GM11168 (cell line): ENCODE measurements around the gene SPINK7.

Experiments
- in situ Hi-C: fragments of 300-500 bp; cut with MboI; formaldehyde crosslinking; loops from one replicate; pipeline ENCODE4 v1.12.0; 2022; ENCODE audit warnings: low sequenced_read_pairs; ENCODE audit not compliant: unreplicated experiment

Gene SPINK7

DNA sequence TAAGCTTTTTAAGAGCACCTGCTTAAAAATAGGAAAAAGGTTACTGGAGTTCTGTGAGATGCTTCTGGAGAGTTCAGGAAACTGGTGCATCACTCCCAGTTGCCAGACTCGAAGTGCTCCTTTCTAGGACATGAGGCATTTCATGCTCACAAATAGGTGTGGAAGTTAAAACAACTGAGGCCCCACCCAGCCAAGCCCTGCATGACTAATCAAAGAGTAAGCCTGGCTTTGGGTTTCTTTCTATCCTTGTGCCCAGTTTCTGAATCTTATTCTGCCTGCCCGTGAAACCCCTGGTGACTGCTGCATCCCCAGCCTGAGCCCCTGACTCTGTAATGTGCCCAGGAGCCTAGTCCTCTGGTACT is 30.8 kb downstream of the SPINK7 start:
- in situ Hi-C loops: no loop called here

DNA sequence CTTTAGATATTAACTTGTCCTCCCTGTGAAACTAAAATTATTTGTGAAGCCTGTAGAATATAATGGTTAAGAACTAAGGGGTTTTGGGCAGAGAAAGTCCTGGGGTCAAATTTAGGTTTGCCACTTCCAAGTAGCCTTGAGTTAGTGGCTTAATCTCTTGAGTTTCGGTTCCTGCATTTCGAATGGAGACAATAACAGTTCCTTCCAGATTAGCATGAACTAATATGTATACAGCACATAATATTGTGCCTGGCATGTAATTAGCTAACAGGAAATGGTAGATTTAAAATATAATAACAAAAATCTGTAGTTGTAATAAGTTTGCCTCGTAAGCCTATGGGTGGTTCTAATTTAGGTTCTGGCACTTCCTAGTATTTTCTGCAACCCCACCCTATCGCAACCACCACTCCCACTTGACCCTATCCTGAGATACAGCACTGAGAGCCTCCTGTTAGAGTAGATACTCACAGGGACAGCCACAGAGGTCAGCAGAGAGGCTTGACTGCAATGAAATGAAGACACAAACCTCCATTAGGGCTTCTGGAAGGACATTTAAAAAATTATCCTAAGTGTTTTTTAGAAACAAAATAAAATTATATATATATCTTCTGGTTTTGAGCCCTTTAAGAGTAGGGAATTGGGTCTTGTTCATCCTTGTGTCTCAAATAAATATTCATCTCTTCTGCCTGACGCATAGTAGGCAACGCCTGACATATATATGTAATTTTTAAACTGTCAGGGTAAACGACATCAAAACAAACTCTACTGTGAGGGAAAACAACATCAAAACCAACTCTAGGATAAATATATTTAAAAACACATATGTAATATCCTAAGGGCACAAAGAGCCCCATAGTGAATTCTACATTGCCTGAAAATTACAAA is 31.6 kb downstream of the SPINK7 start:
- in situ Hi-C loops: no loop called here

DNA sequence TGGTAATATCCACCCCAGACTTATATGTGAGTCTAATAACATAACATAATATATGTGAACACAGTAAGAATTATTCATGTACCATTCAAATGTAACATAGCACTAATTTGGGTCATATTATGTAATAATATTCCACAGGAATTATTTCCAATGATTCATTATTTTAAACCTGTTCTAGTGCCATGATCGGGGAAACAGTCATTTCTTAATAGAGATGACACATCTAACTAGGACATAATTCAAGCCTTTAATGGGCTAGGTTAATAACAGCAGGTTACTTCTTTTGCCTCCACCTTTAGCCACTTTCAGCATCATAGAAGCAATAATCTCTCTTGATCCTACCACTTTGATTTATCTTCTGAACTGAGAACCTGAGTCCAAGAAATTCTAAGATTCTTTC is 35.5 kb downstream of the SPINK7 start:
- in situ Hi-C loops: no loop called here

DNA sequence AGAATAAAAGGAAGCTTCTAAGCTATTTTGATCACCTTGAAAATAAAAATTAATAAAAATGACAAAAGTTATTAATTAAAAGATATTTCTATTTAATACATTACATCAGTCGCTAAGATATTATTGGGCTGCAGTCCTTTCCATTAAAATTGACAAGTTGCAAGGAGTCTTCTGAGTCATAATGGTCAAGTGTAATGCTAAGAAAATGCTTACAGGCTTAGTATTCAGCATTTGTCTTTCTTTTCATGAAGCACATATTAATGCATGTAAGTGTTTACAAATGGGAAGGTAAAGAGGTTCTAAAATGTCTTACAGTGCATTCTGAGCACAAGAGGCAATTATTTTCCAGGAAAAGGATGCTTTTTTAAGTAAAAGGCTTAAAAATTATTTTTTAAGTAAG is 40.5 kb downstream of the SPINK7 start:
- in situ Hi-C loops: no loop called here

DNA sequence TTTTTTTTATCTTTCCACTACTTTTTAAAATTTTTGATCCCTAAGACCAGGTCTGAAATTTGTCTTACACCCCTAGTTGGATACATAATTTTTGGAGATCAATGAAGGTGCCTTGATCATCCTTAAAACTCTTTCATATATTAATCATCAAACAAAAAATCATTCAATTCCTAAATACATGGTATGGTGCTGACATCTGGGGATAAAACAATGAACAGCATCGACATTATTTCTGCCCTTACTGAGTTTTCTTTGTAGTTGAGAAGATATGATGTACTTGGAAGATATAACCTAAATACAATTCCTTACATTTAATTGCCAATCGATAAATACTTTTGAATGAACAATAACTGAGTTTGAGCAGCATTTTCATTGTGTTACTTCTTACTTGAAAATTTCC is 41.4 kb downstream of the SPINK7 start:
- in situ Hi-C loops: no loop called here

DNA sequence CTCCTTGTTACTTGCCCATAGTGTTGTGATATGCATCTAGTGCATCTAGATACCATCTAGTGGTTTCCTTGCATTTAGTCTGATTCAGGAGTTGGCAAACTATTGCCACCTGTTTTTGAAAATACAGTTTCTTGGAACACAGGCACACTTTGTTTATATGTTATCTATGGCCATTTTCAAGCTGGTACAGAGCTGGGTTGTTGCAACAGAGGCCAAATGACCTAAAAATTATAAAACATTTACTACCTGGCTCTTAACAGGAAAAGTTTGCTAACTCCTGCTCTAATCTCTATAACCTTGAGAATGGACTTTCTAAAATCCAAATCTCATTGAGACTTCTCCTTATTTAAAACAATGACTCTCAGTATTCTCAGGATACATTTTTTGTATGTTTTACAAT is 52.1 kb downstream of the SPINK7 start:
- in situ Hi-C loops: no loop called here
